ENCODE measurements around the gene TNFRSF4. TPM values are rescaled to one million over a fixed set of nuclear protein-coding genes. Genes with fewer than 3 reads are reported as not detected.

The TNFRSF4 gene
- total and polyA plus RNA-seq, 9 of the 15 experiments (the other 6 are each of a cell fraction or from before 2014, with no cell fraction given): 0.07 to 0.44 (median 0.19) TPM; not detected in 5

GRCh38 chr1:1239614-1240347, 25.8 kb upstream of the TNFRSF4 start:
- CTCF ChIA-PET (ENCODE audit: low intra/inter-chr PET ratio): no interaction called here
- in situ Hi-C loops (cut with MboI): no loop called here
- TF ChIP-seq PCBP1 (IDR thresholded peaks at IDR 0.05; ENCODE audit: low read depth, low read length, poor library complexity, severe bottlenecking) (peak; percentile 84), HEY1 (CRISPR knock-in tag; IDR thresholded peaks at IDR 0.05; ENCODE audit: borderline replicate concordance) (no peak), FOXM1 (IDR thresholded peaks at IDR 0.05; ENCODE audit: low read depth) (no peak), FOXM1 (CRISPR knock-in tag; IDR thresholded peaks at IDR 0.05; ENCODE audit: low read depth) (peak; percentile 39; the same call in 1 of the 2 replicates), ZFX (CRISPR knock-in tag; IDR thresholded peaks at IDR 0.05) (peak; percentile 34; the same call in 1 of the 2 replicates), CBX3 (IDR thresholded peaks at IDR 0.05; ENCODE audit: borderline replicate concordance in 1 of 2, low read length in 2 of 2) (no peak), HNRNPL (IDR thresholded peaks at IDR 0.05; ENCODE audit: low read depth, low read length) (peak; percentile 73; the same call in 1 of the 2 replicates), CBFB (CRISPR knock-in tag; IDR thresholded peaks at IDR 0.05) (0 out of 2 replicates have a peak, but pooled peaks have one; percentile 23), ZZZ3 (IDR thresholded peaks at IDR 0.05) (no peak), CXXC5 (CRISPR knock-in tag; IDR thresholded peaks at IDR 0.05) (0 out of 2 replicates have a peak, but pooled peaks have one; percentile 30), ZNF740 (CRISPR knock-in tag; IDR thresholded peaks at IDR 0.05) (peak; percentile 61; the same call in 1 of the 2 replicates), ZNF740 (tag; IDR thresholded peaks at IDR 0.05) (no peak), NFE2L1 (tag; IDR thresholded peaks at IDR 0.05; ENCODE audit: borderline replicate concordance, low read depth) (no peak), RBFOX2 (IDR thresholded peaks at IDR 0.05; ENCODE audit: low read depth, low read length) (0 out of 2 replicates have a peak, but pooled peaks have one; percentile 18), MEF2A (IDR thresholded peaks at IDR 0.05; ENCODE audit: control insufficient read depth, low read depth, low read length) (no peak), NR2C2 (CRISPR knock-in tag; IDR thresholded peaks at IDR 0.05) (peak; percentile 98), NR2C2 (tag; IDR thresholded peaks at IDR 0.05) (peak; percentile 98), NR2C1 (IDR thresholded peaks at IDR 0.05) (peak; percentile 98), NR2C1 (tag; IDR thresholded peaks at IDR 0.05) (peak; percentile 99)
- TF ChIP-seq, protein P1, sequence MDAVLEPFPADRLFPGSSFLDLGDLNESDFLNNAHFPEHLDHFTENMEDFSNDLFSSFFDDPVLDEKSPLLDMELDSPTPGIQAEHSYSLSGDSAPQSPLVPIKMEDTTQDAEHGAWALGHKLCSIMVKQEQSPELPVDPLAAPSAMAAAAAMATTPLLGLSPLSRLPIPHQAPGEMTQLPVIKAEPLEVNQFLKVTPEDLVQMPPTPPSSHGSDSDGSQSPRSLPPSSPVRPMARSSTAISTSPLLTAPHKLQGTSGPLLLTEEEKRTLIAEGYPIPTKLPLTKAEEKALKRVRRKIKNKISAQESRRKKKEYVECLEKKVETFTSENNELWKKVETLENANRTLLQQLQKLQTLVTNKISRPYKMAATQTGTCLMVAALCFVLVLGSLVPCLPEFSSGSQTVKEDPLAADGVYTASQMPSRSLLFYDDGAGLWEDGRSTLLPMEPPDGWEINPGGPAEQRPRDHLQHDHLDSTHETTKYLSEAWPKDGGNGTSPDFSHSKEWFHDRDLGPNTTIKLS (IDR thresholded peaks at IDR 0.05; ENCODE audit: borderline replicate concordance, low read depth): peak; percentile 29; the same call in 1 of the 2 replicates

More at GRCh38 chr1:1239614-1240347, 25.8 kb upstream of the TNFRSF4 start:
- H2AFZ ChIP-seq (ENCODE audit: low read depth, low read length): no peak overlapping the region
- H3K36me3 ChIP-seq (ENCODE audit: control insufficient read depth, insufficient read depth, low read length): no peaks in the 10 kb centered on the region
- peaks cover 3% of the 10 kb centered on the region; the same call in 2 of the 3 replicates for H3K79me2 ChIP-seq (ENCODE audit: control insufficient read depth, insufficient read depth, low read length)
- no peaks in the 10 kb centered on the region for H4K20me1 ChIP-seq (replicated peaks; ENCODE audit: control insufficient read depth, insufficient read depth, low read length)
- 34% methylated on average over 26 of the region's 30 CpGs for WGBS (ENCODE audit: insufficient coverage, low coverage, missing lambda C conversion rate)
- no peak overlapping the region for H3K4me3 ChIP-seq
- H3K9ac ChIP-seq (ENCODE audit: insufficient read depth in 1 of 2, low read depth in 2 of 2, low read length in 2 of 2): peak overlapping the region in 1 of 2 experiments; percentile 85; a peak in 2 of 4 replicates
- H3K27ac ChIP-seq (ENCODE audit: extremely low read depth, low read depth, low read length): no peak overlapping the region
- no peaks in the 10 kb centered on the region for H3K9me1 ChIP-seq (ENCODE audit: control insufficient read depth, insufficient read depth, low read length)
- no peaks in the 10 kb centered on the region for H3K27me3 ChIP-seq (ENCODE audit: control insufficient read depth in 2 of 2, insufficient read depth in 2 of 2, low read length in 2 of 2)
- H3K4me2 ChIP-seq (ENCODE audit: insufficient read depth, low read length): no peak overlapping the region
- DNase-seq (ENCODE audit: extremely low read depth in 1 of 4, low spot score in 3 of 4) (peak; percentile 56 to 64 (median 60)), ATAC-seq (peak; percentile 27), FAIRE-seq (no peak)
- POLR2A ChIA-PET: interaction anchor here (0.6 to 1.2 kb wide), 3 partner anchors 9 to 108 kb away, joined by 3 to 6 read pairs (median 3); no protein-coding TSS in a partner anchor
- H3K4me1 ChIP-seq (replicated peaks in 1 of 2; ENCODE audit: control insufficient read depth in 2 of 2, insufficient read depth in 2 of 2, low read length in 2 of 2): peaks cover 0 to 94% of the 10 kb centered on the region in 2 experiments; a peak in 3 of 5 replicates
- H3K9me3 ChIP-seq (replicated peaks; ENCODE audit: control insufficient read depth, insufficient read depth, low read depth, low read length): no peaks in the 10 kb centered on the region
- intact Hi-C loops (cut with micrococcal nuclease): no loop called here
- BruUV-seq (replicated peaks): no TSS peak

Data from K562 (cell line).